GM21529 (cell line): ENCODE data around the gene ZFR.
"Not testable (repeated sequence)": the region's sequence is repeated elsewhere in the genome, so short reads cannot be mapped to it uniquely, and the experiment has no call there.

ENCODE experiments used
- ATAC-seq: cut with Tn5 transposase; IDR thresholded peaks from one replicate; pipeline ENCODE4 v1.9.1; 2021; ENCODE audit not compliant: unreplicated experiment

Gene ZFR

DNA sequence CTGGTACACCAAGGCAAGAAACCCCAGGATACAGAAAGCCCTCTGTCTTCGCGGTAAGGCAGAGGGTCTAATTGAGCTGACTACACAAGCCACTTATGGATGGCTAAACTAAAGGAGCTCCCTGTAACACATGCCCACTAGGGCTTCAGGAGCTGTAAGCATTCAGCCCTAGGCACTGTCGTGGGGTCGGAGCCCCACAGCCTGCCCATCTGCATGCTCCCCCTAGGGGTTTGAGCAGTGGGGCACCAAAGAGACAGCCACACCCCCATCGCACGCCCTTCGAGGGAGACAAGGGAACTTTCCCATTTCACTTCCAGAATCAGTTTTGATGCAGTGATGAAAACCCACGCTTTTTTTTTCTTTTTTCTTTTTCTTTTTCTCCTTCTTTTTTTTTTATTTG is 120.8 kb downstream of the ZFR start:
- ATAC-seq: no peak

DNA sequence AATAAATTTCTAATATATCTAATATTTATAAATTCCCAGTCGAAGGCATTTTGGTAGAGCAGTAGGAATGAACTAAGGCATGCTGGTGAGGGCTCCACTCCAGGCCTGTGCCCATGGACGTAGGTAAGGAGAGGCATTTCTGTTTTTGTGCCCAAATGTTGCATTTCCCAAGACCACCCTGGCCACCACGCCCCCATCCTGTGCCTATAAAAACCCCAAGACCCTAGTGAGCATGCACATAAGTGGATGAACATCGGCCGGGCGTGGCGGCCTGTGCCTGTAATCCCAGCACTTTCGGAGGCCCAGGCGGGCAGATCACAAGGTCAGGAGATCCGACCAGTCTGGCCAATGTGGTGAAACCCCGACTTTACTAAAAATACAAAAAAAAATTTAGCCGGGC is 121.7 kb downstream of the ZFR start:
- ATAC-seq: no peak

DNA sequence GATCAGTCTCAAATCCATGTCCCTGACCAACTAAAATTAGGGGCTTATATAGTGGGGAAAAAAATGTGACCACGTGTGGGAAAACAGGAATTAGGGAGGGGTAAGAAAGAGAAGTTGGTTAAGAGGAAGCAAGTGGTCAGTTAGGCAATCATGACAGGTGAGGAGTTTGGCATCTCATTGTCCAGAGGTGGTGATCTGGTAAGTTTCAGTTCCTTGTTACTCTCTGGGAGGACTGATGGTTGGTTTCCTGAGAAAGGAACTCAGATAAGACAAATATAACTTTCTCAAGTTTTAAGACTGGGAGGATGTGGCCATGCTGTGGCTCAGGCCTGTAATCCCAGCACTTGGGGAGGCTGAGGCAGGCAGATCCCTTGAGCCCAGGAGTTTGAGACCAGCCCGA is 122.8 kb downstream of the ZFR start:
- ATAC-seq: not testable (repeated sequence)

DNA sequence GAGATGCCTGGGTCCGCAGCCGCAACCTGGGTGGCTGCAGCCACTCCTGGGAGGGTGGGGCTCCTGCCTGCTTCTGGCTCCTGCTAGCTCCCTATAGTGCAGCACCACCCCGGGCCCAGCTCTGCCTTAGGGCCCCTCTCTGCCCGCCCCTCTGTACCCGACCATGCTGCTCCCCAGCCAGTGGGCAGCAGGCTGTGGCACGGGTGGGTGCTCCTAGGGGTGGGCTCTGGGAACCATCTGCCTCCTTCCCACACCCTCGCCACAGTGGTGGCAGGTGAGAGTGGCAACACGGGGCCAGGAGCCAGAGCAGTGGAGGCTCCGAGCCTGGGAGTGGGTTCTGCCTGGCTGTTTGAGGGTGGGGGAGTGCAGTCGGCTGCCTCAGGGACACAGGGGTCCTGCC is 124.0 kb downstream of the ZFR start:
- no peak for ATAC-seq

DNA sequence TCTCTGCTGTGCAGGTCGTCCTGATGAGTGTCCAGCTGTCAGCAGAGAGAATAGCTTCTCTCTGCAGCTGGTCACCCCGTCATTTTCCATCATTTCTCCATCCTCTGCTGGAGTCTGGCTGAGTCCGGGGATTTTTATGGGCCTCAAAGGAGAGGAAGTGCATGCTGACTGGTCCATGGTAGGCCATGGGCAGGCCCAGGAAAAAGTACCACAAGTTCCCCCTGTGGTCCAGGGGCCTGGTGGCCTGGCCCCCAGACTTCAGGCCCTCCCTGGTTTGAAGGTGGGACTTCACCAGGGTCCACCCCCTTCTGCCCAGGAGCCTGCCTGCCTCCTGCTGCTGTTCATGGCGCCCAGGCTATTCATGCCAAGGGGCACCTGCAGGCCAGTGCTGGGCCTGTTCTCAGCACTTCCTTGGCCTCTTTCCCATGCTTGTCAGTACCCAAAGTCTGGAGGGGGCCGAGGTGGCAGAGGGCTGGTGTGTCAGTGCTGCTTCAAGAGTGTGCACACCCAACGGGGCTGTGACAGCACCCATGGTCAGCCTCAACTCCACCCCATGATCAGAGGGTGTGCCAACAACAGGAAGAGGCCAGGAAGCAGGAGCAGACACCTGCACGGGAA is 124.5 kb downstream of the ZFR start:
- no peak for ATAC-seq

DNA sequence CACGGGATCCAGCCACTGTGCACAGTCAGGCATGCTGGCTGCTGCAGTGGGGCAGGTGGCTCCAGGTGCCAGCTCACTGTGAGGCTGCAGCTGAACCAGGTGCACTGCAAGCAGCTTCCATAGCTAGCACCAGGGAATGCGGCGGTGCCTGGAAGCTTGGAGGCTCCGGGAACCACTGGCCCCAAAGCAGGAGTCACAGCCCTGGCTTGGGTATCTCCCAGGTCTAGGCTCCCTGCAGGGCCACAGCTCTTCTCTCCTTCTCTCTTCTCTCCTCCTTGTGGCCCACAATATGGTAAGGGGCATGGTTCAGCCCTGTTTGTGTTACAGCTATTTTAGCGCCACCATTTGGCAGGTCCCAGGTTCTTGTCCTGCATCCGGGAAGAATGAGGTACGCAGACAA is 125.1 kb downstream of the ZFR start:
- ATAC-seq: no peak

DNA sequence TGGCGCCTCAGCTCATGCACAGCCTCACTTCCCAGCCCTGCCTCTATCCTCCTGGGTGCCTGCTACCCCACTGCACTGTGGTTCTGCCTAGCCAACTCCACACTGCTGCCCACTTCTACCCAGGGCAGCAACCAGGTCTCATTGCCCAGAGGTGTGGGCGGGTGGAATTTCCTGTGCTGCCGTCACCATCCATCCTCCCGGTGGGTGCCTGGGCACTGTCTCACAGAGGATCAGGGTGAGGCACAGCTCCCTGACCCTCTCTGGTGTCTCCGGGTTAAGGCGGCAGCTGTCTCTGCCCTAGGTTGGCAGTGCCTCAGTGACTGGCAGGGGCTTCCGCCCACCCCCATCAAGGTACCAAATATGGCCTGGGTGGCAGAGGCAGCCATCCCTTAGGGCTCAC is 127.5 kb downstream of the ZFR start:
- ATAC-seq: no peak

DNA sequence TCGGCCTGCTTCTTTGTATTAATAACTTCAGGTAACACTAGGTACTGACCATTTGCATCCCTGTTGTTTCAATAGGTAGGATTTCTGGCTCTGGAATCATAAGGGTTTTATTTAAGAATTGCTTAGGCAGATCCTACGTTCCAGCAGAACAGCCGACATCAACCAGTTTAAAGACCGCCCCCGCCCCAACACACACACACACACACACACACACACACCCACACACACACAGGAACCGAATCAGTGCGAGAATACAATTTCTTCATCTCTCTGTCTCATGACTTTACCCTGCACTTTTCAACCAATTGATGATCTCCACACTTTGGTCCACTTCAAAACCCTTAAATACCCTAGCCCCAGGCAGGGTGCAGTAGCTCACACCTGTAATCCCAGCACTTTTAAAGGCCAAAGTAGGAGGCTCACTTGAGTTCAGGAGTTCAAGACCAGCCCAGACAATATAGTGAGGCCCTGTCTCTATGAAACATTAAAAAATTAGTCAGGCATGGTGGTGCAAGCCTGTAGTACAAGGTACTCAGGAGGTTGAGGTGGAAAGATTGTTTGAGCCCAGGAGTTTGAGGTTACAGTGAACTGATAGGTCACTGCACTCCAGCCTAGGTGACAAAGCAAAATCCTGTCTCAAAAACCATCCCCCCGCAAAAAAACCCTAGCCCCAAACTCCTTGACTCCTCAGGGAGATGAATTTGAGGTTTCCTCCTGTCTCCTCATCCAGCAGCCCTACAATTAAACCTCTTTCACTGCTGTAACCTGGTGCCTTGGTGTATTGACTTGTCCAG is 129.1 kb downstream of the ZFR start:
- ATAC-seq: no peak

DNA sequence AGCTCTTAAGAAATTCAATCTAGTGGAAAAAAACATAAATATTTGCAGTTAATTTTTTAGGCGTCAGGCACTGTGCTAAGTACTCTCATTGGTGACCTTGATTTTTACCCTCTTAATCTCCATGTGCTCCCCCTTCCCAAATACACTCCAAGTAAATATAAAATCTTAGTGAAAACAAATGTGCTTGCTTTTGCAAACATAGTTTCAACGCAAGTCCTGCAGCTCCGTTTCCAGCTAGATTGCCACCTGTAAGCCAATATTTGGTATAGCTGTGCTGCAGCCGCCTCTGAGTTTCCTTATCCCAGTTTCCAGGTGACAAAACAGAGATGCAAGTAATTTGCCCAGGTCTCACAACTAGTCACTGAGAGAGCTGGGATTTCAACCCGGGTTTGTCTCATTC is 129.9 kb downstream of the ZFR start:
- ATAC-seq: no peak

DNA sequence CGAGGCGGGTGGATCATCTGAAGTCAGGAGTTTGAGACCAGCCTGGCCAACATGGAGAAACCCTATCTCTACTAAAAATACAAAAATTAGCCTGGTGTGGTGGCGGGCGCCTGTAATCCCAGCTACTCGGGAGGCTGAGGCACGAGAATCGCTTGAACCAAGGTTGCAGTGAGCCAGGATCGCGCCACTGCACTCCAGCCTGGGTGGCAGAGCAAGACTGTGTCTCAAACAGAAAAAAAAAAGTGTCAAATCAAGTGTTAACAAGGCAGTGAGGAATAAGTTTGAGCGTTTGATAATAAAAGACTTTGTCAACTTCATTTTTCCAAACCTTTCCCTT is 130.4 kb downstream of the ZFR start:
- ATAC-seq: not testable (repeated sequence)

DNA sequence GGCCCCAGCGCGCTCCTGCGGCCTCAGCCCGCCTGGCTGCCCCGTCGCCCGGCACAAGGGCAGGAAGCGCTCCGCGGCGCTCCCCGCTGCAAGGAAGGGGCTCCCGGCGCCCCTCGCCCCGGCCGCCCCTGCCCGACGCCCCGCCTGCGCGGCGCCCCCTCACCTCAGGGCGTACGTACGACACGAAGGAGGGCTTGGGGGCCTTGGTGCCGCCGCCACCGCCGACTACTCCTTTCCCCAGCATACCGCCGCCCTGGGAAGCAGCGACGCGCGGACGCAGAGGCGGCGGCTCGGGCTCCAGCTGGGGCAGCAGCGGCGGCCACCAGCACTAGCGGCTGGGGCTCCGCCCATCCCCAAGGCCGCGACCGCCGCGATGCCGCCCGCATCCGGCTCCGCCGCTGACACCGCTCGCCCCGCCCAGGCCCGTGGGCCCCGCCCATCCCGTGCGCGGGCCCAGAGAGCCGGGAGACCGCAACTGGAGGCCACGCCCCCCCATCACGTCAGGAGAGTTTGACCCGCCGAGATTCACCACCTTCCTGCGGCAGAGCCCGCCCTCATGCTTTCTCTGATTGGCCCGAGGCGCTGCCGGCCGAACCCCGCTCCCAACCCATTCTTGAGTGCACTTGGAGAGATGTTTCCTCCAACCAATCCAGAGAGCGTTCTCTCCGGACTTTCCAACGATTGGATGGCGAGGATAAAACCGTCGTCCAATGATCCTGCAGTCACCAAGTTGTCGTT is 131.8 kb downstream of the ZFR start, which contains the start of gene MTMR12:
Gene MTMR12 (minus strand): TSS at position 345 of the 738 bp plus-strand sequence. CDS start 101 bp downstream, at position 244.
- ATAC-seq: peak; percentile 94

DNA sequence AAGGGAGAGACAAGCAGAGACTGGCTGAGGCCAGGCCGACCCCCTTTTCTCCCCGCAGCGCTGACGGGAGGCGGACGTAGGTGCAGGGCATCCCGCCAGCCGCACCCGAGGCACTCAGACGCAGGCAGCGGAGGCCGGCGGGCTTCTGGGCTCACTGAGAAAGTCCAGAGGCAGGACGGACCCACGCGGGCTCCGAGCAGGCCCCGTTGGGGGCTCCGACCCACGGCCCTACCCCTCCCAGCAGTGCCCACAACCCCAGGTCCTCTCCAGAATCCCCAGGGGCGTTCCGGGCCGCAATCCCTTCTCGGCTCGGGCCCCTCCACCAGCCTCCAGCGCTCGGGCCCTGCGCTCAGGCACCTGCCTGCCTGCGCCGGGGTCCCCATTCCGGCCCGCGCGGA is 132.3 kb downstream of the ZFR start:
- ATAC-seq: peak; percentile 25

DNA sequence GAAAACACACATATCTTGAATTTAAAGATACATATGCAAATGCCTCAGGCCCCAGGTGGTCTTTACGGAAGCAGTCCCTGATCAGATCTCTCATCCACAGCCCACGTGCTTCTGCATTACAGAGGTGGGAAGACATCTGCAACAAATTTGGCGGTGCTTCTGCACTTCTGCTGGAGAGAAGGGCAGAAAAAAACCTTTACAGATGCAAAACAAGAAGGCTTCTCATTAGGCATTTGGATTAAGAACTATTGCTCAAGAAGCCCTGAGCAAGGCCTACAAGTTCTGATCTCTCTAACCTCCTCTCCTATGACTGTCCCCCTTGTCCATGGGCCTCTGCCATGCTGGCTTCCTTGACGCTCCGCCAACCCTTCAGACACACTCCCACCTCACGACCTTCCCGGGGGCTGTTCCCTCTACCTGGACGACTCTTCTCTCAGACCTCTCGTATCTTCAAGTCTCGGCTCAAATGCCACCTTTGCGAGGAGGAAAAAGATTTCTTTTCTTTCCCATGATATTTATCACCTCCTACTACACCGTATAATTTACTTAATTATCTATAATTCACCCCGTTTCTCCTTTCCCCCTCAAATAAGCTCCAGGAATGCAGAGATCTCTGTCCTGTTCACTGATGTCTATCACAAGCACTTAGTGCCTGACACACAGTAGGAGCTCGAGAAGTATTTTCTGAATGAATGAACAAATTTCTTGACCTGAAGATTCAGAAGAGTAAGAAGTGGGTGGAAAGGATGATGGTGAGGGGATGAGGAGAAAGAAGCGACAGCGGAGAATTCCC is 132.9 kb downstream of the ZFR start:
- no peak for ATAC-seq

DNA sequence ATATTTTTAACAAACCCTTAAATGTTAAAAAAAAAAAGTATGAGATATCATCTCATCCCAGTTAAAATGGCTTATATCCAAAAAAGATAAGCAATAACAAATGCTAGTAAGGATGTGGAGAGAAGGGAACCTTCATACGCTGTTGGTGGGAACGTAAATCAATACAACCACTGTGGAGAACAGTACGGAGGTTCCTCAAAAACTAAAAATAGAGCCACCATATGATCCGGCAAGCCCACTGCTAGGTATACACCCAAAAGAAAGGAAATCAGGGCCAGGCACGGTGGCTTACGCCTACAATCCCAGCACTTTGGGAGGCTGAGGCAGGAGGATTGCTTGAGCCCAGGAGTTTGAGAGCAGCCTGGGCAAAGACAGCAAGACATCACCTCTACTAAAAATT is 134.8 kb downstream of the ZFR start:
- ATAC-seq: no peak

DNA sequence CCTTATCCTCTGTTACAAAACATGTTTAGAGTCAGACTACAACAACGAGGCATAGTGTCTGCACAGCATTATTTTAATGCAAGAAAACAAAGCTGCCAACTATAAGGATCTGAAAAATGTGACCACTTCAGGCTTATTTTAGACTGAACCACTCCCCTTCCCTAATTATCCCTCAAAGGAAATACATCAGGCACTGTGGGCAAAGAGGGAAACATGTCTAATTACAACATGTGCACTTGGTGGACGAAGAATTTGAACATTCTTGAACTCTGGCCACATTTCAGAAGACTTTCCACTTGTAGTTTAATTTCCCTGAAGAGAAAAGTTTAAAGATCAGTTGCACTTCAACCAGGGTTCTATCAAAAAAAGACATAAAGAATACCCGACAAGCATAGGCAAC is 135.6 kb downstream of the ZFR start:
- ATAC-seq: no peak

DNA sequence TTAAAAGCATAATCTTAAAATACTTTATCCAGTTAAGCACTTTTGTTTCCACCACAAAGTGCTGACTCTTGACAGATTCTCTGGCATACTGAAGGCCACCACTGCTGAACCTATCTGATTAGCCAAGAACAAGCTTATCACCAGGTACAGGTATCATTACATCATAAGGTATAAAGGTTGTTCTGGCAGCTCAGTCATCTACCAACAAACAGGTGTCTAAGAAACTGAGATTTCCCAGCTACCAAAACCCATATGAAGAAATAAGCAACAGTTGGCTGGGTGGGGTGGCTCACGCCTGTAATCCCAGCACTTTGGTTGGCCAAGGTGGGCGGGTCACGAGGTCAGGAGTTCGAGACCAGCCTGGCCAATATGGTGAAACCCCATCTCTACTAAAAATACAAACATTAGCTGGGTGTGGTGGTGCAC is 136.8 kb downstream of the ZFR start:
- ATAC-seq: no peak

DNA sequence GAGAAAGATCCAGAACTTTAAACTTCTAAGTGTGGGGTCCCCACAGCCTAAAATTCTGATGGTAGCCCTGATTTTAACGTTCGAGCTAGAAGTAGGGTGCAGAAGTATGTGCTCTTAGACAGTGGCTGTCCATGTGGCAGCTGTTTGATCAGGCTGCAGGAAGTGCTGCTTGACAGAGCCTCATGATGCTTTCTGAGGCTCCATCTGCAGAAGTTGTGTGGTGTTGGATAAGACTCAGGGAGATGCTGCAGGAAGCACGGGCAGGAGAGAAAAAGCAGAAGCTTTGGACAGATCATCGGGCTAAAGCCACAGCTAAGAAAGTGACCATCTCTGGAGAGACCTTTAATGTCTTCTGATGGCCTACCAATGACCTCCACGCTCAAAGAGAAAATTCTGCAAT is 139.9 kb downstream of the ZFR start:
- ATAC-seq: no peak
